Measurements from ENCODE around the gene C16orf74.
A peak's percentile ranks its signal among the peaks of the same experiment; 100 is the strongest.

Gene C16orf74

DNA sequence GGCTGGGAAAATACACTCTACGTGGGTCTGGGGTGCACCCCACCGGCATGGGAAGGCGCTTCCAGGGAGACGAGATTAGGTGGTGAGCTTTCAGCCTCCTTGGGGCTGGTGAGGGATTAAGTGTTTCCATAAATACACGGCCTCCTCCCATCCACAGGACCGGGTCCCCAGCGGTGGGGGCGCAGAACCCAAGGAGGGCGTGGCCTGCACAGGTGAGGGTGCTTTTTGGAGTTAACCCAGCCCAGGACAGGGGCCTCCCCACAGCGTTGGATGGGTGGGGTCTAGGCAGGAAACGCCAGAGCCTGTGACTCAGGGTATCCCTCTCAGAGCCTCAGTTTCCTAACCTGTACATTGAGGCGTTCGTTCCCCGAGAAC is 1.1 kb downstream of the C16orf74 start:
- DNase-seq (ENCODE audit: low read depth) = no peak

DNA sequence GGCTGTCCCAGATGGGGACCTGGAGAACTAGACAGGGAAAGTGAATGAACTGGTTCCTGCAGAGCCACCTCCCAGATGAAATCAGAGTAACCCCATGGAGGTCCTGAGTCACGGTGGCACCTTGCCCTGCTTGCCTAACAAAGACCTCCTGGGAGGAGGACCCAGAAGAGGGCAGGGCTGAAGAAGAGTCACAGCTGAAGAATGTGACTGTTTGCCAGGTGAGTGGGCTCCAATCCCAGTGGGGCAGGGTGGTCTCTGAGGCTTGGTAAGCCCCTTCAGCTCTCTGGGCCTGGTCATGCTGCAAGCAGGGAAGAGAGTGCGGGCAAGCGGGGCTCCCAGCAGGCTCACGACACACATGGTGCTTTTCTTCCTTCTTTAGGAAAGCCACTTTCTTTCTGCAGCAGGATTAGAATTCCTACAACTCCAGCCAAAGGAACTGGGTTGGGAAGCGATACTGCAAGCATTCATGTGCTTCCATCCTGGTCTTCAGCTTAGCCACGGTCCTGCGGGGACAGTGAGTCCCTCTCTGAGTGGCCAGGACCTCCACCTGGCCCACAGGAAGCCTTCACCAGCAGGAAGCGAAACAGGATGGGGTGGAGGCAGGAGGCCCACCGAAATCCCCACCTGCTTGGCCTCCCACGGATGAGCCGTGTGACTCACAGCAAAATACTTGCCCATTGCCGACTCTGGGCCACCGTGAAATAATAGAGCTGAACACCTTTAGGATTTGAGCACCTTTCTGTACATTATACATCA is 4.3 kb downstream of the C16orf74 start:
- no peak for DNase-seq (ENCODE audit: low read depth)

GRCh38 chr16:85738923-85739715 is 11.8 kb downstream of the C16orf74 start:
- DNase-seq (ENCODE audit: low read depth) = no peak

GRCh38 chr16:85736921-85737320 is 14.0 kb downstream of the C16orf74 start:
- no peak for DNase-seq (ENCODE audit: low read depth)

DNA sequence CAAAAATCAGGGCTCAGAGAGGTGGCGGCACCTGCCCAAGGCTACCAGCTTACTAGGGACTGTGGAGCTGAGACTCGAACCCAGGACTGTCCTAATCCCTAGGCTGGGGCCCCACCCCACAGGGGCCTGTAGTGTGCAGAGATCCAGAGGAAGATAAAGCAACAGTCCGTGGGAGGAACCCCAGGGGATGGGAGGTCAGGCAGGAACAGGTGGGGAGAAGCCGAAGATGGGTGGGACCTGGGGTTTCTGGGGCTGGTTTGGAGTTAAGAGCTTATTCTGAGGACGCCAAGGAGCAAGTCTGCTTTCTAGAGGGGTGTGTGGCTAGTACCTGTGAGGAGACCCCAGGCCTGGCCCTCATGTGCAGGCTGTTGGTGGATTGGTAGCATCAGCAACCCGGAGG is 14.9 kb downstream of the C16orf74 start:
- DNase-seq (ENCODE audit: low read depth) = no peak

DNA sequence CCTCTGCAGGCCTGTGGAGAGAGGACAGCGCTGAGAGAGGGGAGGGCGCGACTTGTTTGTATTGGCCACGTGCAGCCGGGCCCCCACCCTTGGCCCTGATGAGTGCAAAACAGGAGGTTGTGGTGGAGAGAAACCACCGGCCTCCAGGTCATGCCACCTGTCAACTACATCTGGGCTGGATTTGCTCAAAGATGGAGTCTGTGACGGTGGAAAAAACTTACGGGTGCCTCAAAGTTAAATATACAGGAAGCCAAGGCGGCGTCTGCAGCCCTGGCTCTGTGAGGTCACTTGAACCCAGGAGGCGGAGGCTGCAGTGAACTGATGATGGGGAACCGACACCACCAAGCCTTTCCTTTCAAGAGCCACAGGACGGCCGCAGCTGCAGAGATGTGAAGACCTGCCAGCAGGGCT is 15.7 kb downstream of the C16orf74 start:
- peak; percentile 7 for DNase-seq (ENCODE audit: low read depth)

DNA sequence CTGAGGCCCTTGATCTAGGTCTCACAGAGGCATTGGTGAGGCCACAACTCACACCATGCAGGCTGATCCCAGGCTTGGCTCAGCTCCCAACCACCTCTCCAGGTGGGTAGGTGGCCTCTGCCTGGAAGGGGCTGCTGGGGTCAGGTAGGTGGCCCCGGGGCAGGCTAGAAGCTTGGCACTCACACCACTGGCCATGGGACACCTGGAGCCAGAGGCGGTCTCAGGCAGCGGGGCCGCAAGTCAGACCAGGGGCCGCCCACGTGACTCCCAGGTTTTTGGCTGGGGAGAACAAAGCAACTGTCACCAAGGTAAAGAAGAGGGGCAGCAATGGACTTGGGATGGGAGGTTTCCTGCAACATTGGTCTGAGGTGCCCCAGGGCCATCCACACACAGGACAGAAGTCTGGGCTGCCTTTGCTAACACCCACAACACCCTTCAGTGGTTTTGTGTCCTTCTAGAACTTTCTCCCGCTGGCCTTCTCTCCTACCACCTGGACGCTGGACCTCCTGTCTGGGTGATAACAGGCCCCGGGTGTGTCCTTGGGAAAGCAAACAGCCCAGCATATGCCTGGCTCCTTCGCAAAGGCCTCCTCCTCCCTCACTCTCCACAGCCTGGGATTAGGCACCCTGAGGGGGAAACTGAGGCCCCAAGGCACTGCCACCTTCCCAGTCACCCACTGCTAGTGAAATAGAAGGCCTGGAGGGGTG is 16.4 kb downstream of the C16orf74 start:
- DNase-seq (ENCODE audit: low read depth) = no peak

DNA sequence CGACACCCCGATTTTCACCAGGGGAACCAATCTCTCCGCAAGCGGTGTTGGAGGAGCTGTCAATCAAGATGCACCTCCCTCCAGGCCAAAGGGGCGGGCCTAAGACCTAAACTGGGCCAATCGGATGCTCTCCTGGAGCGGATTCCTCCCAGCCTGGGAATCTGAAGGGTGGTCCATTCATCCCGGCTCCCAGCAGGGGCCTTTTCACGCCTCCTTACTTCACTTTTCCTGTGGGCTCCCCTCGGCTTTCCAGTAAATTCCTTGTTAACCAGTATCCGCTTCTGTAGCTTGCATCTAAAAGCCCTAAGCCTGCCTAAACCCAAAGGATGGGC is 17.1 kb downstream of the C16orf74 start:
- no peak for DNase-seq (ENCODE audit: low read depth)

GRCh38 chr16:85733155-85733838 is 17.6 kb downstream of the C16orf74 start:
- no peak for DNase-seq (ENCODE audit: low read depth)

GRCh38 chr16:85731179-85731578 is 19.7 kb downstream of the C16orf74 start:
- DNase-seq (ENCODE audit: low read depth) = no peak

- no peak for DNase-seq (ENCODE audit: low read depth)
These were observed 20.8 kb downstream of the C16orf74 start for GRCh38 chr16:85730186-85730465.

DNA sequence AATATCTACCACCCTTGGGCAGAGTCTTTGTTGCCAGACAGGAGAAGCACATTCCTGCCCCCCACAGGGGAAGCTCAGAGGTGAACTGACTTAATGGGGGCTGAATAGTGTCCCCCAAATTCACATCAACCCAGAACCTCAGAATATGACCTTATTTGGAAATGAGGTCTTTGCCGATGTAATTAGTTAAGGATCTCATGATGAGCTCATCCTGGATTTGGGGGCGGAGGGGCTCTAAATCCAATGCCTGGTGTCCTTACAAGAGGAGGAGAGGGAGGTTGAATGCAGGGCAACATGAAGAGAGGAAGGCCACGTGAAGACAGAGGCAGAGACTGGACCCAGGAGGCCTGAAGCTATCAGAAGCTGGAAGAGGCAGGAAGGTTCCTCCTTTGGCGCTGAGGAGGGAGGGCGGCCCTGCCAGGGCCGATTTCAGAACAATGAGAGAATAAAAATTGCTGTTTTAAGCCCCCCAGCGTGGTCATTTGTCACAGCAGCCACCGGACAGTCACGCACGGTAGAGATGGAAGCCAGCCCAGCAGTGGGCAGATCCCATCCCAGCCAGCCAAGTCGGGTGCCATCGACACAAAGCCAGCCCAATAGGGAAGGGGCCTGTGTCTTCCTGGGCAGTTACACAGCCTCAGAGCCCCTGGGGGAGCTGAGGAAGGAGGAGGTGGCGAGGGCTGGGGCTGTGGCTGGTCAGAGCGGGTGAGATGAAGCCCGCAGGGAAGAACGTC is 21.3 kb downstream of the C16orf74 start:
- no peak for DNase-seq (ENCODE audit: low read depth)

DNA sequence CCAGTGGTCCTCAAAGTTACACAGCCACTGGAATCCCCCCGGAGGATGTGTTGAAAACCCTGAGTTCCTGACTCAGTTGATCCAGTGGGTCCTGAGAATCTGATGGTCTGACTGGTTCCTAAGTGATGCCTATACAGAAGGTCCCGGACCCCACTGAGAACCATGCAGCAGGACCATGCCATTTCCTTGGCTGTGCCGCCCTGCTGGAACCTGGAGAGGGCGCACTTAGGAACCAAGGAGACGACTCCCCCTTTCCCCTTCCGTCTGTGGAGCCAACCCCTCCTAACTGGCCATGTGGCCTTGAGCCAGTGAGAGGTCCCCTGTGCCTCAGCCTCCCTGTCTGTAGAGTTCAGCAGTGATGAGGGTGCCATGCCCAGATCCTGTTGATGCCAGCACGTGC is 22.0 kb downstream of the C16orf74 start:
- no peak for DNase-seq (ENCODE audit: low read depth)

DNA sequence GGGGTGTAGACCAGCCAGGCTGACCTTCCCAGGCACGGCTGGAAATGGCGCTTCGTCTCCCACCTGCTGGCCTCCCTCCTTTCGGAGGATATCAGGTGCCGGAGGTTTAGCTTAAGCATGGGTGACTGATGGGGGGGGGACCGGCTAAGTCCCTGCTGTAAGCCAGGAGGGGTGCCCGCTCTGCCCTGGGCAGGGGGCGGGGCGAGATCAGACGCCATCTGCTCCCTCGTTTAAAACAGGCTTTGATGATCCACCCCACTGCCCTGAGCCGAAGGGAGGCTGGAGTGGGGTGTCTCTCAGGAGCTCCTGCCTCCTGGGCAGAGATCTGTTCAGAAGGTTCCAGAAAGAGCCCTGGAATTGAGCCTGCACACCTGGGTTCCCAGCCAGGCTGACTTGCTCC is 26.0 kb downstream of the C16orf74 start:
- DNase-seq (ENCODE audit: low read depth) = no peak

GRCh38 chr16:85724126-85724879 is 26.6 kb downstream of the C16orf74 start:
- DNase-seq (ENCODE audit: low read depth) = no peak

- DNase-seq (ENCODE audit: low read depth) = no peak
These were observed 28.6 kb downstream of the C16orf74 start for GRCh38 chr16:85722128-85722893.

DNA sequence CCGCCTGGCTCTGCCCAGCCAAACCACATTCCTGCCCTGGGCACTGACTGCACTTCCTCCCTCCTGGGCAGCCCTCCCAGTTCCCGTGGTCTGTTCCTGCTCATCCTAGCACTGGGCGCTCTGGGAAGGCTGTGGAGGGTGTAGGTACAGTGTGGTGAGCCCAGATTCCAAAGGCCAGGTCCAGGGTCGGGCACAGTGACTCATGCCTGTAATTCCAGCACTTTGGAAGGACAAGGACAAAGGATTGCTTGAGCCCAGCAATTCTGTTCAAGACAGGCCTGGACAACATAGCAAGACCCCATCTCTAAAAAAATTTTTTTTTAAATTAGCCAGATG is 30.6 kb downstream of the C16orf74 start:
- no peak for DNase-seq (ENCODE audit: low read depth)

DNA sequence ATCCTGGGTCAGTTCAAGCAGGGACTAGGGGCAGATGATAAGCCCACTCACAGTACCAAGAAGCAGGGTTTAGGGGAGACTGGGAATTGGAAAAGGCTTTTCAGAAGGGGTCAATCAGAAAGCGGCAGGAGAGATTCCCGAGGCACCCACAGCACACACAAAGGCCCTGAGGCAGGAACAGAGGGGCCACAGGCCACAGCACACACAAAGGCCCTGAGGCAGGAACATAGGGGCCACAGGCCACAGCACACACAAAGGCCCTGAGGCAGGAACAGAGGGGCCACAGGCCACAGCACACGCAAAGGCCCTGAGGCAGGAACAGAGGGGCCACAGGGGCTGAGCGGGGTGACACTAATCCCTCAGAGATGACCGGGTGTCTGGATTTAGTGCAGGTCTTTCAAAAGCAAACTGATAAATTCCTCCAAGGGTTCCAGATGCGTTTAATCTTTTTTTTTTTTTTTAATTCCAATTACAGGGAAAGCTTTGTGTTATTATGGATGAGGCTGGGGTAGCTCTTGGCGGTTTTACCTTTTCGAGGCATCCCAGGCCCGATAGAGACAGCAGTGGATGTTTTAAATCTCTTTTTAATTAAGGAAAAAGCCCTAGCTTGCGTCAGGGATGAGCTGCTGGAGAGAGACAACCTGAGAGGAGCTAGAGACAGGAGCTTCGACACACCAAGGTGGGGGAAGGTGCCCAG is 31.1 kb downstream of the C16orf74 start:
- no peak for DNase-seq (ENCODE audit: low read depth)

- DNase-seq (ENCODE audit: low read depth) = no peak
These were observed 32.2 kb downstream of the C16orf74 start for GRCh38 chr16:85718682-85719081.

- no peak for DNase-seq (ENCODE audit: low read depth)
These were observed 32.8 kb downstream of the C16orf74 start for GRCh38 chr16:85718153-85718477.

Data from T follicular helper cell (primary cell).